GM21825 (cell line): ENCODE results near the gene DCC.
"Not testable (repeated sequence)": the region's sequence is repeated elsewhere in the genome, so short reads cannot be mapped to it uniquely, and the experiment has no call there.

ENCODE experiments used
- ATAC-seq: cut with Tn5 transposase; IDR thresholded peaks from one replicate; pipeline ENCODE4 v1.9.1; 2021; ENCODE audit warnings: mild to moderate bottlenecking, moderate library complexity; ENCODE audit not compliant: unreplicated experiment

The DCC gene

DNA sequence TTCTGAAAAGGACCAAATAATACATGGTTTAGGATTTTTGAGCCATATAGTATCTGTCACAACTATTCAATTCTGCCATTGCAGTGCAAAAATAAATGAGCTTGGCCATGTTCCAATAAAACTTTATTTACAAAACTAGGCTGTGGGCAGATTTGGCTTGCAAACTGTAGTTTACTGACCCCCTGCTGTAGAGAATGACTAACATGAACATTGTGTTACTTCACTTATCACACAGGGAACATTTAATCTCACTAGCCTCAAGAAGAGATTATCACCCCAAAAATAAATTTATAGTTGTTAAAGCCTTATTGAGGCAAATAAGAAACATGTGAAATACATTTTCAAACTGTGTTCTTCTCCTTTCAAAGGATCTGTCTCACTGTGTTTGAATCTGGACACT, 1118.3 kb downstream of the DCC start:
- ATAC-seq = no peak

DNA sequence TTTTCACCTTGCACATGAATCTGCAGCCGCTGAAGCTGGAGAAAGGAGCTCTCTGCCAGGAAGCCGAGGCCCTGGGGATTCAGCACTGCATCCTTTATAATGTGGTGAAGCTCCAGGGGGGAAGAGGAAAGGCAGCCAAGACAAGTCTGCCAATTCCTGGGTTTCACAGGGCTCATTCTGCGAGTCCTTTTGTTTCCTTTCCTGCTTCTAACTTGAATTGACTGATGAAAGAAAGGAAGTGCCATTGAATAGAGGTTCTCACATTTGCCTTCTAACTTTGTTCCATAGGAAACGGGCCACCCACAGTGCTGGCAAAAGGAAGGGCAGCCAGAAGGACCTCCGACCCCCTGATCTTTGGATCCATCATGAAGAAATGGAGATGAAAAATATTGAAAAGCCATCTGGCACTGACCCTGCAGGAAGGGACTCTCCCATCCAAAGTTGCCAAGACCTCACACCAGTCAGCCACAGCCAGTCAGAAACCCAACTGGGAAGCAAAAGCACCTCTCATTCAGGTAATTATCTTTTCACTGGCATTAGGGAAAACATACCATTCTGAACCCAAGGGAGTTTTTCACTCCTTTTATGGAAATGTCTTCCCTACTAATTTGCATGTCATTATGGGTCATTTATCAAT, 1119.1 kb downstream of the DCC start:
- no peak for ATAC-seq

DNA sequence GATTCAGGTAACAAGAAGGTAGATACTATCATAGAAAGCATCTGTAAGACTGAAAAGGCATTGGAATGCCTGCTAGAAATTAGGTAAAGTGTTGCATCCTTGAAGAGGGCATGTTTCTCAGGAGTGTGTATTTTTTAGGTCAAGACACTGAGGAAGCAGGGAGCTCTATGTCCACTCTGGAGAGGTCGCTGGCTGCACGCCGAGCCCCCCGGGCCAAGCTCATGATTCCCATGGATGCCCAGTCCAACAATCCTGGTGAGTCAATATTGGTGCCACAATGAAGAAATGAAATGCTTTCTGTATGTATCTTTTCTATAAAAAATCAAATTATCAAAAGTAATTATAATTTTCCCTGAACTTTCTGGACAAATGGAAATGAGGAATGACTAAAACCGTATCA, 1127.8 kb downstream of the DCC start:
- no peak for ATAC-seq

- ATAC-seq = not testable (repeated sequence)
Observed at GRCh38 chr18:53468173-53468572, 1128.2 kb downstream of the DCC start.

DNA sequence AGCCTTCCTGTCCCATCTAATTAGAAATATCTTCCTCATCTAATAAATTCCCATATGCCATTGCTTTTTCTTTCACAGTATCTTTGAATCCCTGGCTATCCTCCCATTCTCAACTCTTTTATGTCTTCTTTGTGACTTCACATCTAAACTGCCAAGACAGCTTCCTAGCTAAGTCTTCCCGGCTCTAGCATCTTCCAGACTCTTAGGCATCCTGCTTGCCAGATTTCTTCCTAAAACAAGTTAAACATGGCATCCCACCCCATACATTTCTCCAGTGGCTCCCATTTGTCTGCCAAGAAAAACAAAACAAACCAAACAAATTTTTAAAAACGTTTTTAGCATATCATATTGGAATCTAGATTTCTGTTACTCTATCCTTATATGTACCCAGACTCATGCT, 1132.5 kb downstream of the DCC start:
- ATAC-seq = no peak

DNA sequence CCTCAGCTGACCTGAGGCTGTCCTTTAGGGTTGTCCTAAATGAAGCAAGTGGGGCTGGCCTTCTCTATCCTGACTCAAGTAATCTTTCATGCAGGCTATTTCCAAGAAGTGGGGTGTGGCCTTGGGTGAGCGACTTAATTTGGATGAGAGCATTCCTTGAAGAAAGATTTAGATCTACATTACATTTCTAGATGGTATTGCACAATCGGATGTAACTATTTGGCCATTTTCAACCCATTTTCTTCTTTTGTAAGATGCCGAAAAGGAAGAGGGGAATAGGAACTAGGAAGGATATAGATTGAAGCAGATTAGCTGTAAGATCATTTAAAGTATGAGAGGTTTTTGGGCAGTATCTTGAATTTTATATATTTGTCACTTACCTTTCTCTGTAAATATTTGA, 1138.2 kb downstream of the DCC start:
- ATAC-seq = no peak

GRCh38 chr18:53486296-53486695, 1146.3 kb downstream of the DCC start:
- no peak for ATAC-seq

- ATAC-seq = no peak
Observed at GRCh38 chr18:53489266-53489665, 1149.3 kb downstream of the DCC start.

GRCh38 chr18:53490019-53490418, 1150.0 kb downstream of the DCC start:
- ATAC-seq = no peak

- no peak for ATAC-seq
Observed at GRCh38 chr18:53496028-53496427, 1156.0 kb downstream of the DCC start.

GRCh38 chr18:53503914-53504441, 1164.0 kb downstream of the DCC start:
- ATAC-seq = no peak

- ATAC-seq = no peak
Observed at GRCh38 chr18:53508529-53508928, 1168.5 kb downstream of the DCC start.

DNA sequence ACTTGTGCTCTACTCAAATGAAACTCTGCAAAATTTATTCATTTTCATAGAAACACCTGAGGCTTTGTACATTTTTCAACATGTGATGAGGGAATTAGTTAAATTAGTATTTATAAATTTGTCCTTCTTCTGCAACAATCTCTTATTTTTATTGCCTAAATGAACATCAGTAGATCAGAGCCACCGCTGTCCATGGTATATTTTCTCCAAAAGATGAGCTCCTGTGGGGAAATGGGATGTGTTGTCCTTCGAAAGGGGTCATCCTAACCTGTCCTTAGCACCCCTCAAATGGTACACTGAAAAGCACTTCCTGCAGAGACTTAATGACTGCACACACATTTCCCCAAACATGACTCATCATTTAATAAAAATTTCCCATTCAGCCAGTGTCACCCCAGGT, 1169.9 kb downstream of the DCC start:
- no peak for ATAC-seq

DNA sequence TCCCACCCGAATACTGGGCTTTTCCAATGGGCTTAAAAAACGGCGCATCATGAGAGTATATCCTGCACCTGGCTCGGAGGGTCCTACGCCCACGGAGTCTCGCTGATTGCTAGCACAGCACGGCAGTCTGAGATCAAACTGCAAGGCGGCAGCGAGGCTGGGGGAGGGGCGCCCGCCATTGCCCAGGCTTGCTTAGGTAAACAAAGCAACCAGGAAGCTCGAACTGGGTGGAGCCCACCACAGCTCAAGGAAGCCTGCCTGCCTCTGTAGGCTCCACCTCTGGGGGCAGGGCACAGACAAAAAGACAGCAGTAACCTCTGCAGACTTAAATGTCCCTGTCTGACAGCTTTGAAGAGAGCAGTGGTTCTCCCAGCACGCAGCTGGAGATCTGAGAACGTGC, 1171.7 kb downstream of the DCC start:
- not testable (repeated sequence) for ATAC-seq

DNA sequence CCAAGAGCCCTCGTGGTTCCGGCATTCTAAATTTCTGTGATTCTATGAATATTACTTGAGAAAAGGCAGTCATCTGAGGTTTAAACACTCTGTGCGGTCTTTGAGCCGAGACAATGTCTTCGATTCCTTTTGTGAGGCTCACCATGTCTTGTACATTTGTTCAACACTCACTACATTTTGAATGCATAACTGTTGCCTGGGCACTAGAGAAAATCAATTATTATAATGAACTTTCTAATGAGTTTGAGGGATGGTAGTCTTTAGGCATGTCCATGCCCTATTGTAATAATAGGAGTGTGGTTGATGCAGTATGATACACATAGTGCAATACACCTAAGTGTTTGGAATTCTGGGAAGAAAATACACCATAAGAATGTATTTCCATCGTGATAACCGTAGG, 1181.1 kb downstream of the DCC start:
- no peak for ATAC-seq

DNA sequence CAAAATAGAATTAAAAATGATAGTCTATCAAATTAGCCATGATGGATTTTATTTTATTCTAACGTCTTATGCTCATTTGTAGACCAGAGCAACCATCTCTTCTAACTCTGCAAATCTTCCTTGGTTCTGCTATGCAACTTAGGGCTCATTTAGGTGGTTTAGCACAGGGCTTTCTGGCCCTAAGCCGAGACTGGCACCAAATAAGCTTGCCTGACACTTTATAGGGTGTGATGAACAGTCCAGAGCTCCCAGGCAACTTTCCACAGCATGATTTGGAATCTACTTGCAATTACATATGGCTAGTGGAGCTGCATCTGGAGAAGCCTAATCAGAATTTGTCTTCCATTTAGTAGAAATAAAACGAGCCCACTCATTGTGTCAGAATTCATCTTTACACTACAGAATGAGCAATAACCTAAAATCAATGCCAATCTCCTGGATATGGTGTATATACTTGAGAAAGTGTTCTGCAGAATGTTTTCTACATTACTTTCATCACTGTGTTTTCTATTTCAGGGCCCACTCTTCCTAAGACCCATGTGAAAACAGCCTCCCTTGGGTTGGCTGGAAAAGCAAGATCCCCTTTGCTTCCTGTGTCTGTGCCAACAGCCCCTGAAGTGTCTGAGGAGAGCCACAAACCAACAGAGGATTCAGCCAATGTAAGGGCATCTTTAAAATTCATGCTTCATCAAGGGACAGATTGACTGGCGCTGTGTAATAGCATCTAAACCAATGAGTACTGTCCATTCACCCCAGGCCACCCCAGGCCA, 1186.3 kb downstream of the DCC start:
- no peak for ATAC-seq

- no peak for ATAC-seq
Observed at GRCh38 chr18:53527365-53527764, 1187.4 kb downstream of the DCC start.

- ATAC-seq = no peak
Observed at GRCh38 chr18:53531187-53531586, 1191.2 kb downstream of the DCC start.

DNA sequence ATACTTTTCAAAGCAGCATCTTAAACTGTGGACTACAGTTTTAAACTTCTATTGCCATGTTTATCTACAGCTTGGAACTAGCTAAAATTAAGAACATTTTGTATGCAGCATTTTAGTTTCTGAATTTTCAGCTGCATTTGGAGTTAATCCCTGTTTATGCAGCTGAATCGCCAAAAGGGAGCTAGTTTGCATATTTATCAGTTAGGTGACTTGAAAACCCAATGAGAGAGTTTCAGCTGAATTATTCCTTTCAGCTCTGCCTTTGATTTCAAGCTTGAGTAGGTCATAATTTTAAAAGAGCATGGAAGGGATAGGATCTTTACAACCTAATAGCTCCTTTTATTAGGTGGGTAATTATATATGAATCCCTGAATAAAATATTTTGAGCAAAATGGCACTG, 1191.9 kb downstream of the DCC start:
- no peak for ATAC-seq

DNA sequence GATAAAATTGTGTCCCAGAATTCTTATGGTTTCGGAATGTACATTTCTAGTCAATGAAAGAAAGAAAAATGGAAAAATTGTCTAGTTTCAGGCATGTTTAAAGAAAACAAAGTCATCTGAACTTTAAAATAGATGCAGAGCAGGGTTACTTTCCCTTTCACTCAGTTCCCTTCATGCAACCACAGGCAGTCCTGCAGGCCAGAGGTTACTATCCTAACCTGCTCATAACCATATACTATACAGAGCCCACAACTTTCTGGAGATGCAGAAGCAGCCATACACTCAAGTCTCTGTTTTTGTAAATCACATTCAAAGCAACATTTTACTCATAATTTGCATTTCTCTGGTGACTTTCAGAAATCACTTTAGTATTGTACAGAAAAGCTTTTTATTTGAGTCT, 1194.2 kb downstream of the DCC start:
- no peak for ATAC-seq

DNA sequence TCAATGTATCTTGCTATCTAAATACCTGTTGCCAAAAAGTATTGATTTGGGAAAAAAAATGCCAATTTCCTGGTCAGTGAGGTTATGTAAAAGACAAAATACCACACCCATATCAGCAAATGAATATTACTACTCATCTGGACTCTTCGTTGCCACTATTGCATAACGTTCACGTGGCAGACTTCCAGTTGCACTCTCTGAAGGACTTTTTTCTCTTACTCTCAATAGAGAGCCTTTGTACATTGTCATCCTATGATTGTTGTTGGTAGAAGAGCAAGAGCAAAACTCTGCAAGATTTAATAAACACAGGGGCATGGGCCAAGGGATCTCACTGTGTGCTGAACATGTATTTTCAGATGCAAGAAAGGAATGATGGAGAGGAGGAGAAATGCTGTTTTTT, 1194.7 kb downstream of the DCC start:
- ATAC-seq = no peak

GRCh38 chr18:53536908-53537307, 1196.9 kb downstream of the DCC start:
- no peak for ATAC-seq
